Activated CD4-positive, alpha-beta T cell treated with anti-CD3 and anti-CD28 coated beads, Interleukin-2, amount 10 ng/mL, durations not matched to agents 7 days and 5 days (primary cell): ENCODE measurements around the gene CAP1. TPM values are rescaled to one million over a fixed set of nuclear protein-coding genes. Genes with fewer than 3 reads are reported as not detected.
"Not testable (repeated sequence)": the region's sequence is repeated elsewhere in the genome, so short reads cannot be mapped to it uniquely, and the experiment has no call there.

Experiments used
- CTCF ChIA-PET: fragments of 350-600 bp; sonication (Branson Sonifier 250); formaldehyde crosslinking; loops from one replicate; lab custom pipeline; 2021; ENCODE audit warnings: antibody characterized with exemption; lab: Charles Lee
- POLR2A ChIA-PET: fragments of 350-600 bp; sonication (Branson Sonifier 250); formaldehyde crosslinking; loops from one replicate; lab custom pipeline; 2021; ENCODE audit warnings: antibody characterized with exemption; lab: Charles Lee
- DNase-seq: peaks from one replicate; pipeline ENCODE4 v3.0.0-alpha.2; 2020
- H3K27ac Mint-ChIP-seq: one replicate; pipeline ENCODE4 v1.8.0; 2021; ENCODE audit warnings: mild to moderate bottlenecking, moderate library complexity, mixed read lengths
- H3K27me3 Mint-ChIP-seq: one replicate; pipeline ENCODE4 v1.8.0; 2021; ENCODE audit warnings: mixed read lengths
- H3K36me3 Mint-ChIP-seq: one replicate; pipeline ENCODE4 v1.8.0; 2021; ENCODE audit warnings: low read depth, mixed read lengths
- H3K4me1 Mint-ChIP-seq: one replicate; pipeline ENCODE4 v1.8.0; 2021; ENCODE audit warnings: mixed read lengths
- H3K4me3 Mint-ChIP-seq: one replicate; pipeline ENCODE4 v1.8.0; 2021; ENCODE audit warnings: mild to moderate bottlenecking, moderate library complexity, mixed read lengths
- H3K9me3 Mint-ChIP-seq: one replicate; pipeline ENCODE4 v1.8.0; 2021; ENCODE audit warnings: mixed read lengths
- total RNA-seq, 2 experiments: library from RNA; stranded (reverse); gene quantifications; one replicate each; pipeline ENCODE4 v1.2.3, GENCODE V29; 2021

The CAP1 gene
- total RNA-seq, 2 experiments from 2014 or later: 740 to 752 TPM

DNA sequence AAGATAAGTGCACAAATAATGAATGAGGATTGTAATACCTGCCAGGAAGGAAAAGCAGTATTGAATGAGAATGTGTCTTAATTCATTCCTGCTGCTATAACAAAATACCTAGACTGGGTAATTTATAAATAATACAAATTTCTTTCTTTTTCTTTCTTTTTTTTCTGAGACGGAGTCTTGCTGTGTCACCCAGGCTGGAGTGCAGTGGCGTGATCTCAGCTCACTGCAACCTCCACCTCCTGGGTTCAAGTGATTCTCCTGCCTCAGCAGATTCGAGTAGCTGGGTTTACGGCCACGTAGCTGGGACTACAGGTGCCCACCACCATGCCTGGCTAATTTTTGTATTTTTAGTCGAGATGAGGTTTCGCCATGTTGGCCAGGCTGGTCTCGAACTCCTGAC is 3.3 kb upstream of the CAP1 start:
- H3K9me3 Mint-ChIP-seq, H3K4me3 Mint-ChIP-seq, H3K27me3 Mint-ChIP-seq, DNase-seq, POLR2A ChIA-PET, H3K27ac Mint-ChIP-seq, CTCF ChIA-PET: not testable (repeated sequence)
- peaks cover 59% of the 10 kb centered on the region for H3K4me1 Mint-ChIP-seq
- peaks cover 16% of the 10 kb centered on the region for H3K36me3 Mint-ChIP-seq

DNA sequence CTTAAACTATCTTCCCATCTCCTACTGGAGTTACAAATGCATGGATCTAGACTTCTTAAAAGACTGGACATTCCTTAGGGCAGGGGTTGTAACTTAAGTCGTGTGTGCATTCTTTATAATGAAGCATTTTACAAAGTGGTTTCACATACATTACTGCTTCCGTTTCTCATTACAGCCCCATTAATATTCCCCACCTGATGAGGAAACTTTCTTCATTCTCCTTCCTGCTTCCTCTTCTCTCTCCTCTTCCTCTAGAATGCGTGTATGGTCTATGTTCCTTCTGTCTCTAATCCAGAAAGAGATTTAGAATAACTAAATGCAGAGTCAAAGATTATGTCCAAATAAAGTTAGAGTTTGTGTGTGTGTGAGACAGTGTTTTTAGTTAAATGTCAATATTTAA is 1.8 kb upstream of the CAP1 start:
- Mint-ChIP-seq H3K36me3 (peaks cover 24% of the 10 kb centered on the region), H3K27ac (peak overlapping the region; percentile 100), H3K4me3 (peak overlapping the region; percentile 91), H3K4me1 (peaks cover 64% of the 10 kb centered on the region), H3K9me3 (no peaks in the 10 kb centered on the region), H3K27me3 (no peaks in the 10 kb centered on the region)
- ChIA-PET CTCF (interaction anchor here (1.1 kb wide), 1 partner anchor 52 kb away, joined by 3 read pairs; no protein-coding TSS in a partner anchor), POLR2A (no interaction called here)
- DNase-seq: no peak

DNA sequence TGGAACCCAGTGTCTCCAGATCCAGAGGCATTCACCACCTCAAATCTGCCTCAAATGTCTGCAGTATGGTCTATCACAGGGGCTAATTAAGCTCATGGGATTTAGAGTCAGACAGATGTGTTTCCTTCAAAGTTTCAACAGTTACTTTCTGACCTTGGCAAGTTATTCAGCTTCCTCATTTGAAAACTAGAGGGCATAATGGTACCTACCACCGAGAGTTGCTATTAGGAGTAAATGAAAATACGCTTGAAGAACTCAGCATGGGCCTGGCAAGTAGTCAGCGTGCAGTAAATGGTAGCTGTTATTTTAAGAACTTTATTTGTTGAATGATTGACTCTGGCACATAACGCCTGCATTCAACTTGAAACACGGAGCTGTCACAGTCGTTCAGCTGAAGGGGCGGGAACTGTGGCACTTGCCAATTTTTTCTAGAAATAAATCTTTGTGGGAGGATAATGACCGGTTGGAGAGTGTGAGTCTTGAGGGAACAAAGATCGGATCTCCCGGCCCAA is 1.2 kb upstream of the CAP1 start:
- Mint-ChIP-seq H3K4me1 (peaks cover 65% of the 10 kb centered on the region), H3K27me3 (no peaks in the 10 kb centered on the region), H3K27ac (peak overlapping the region; percentile 100), H3K36me3 (peaks cover 30% of the 10 kb centered on the region), H3K4me3 (peak overlapping the region; percentile 91), H3K9me3 (no peaks in the 10 kb centered on the region)
- ChIA-PET POLR2A (no interaction called here), CTCF (interaction anchor here (0.9 to 1.5 kb wide), 4 partner anchors 10 to 241 kb away, joined by 3 to 8 read pairs (median 3); no protein-coding TSS in a partner anchor)
- peak; percentile 68 for DNase-seq

DNA sequence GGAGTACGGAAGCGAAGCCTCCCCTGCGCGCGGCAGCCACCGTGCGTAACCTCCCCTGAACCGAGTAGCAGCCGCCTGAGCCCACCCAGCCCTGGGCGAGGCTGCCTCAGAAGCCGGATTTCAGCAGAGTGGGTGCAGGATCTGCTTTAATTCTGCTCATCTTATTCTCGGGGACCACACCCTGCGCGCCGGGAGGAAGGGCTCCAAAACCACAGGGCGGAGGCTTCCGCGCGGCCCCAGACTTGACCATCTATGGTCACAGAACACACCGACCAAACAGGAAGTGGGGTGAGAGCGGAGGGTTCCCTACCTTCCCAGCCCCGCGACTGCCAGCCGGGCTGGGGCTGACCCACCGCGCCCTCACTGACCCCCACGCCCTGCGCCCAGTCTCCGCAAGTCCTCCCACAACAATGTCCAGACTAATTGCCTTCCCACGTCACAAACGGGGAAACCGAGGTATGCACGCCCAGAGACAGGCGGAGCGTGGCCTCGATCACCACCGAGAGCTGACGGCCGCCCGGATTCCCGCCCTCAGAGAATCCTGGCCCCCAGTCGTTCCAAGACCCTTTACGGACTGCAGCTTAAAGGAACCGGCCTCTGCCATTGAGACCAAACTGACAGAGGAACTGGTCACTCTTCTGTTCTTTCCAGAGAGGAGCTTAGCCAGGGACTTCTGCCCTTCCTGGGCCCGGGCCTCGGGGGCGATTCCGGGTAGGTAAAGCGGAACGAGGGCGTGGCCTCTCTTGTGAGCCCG is 595 bp upstream of the CAP1 start:
- H3K4me1 Mint-ChIP-seq: peaks cover 62% of the 10 kb centered on the region
- peaks cover 36% of the 10 kb centered on the region for H3K36me3 Mint-ChIP-seq
- H3K27ac Mint-ChIP-seq: peak overlapping the region; percentile 100
- peak overlapping the region; percentile 91 for H3K4me3 Mint-ChIP-seq
- ChIA-PET POLR2A (no interaction called here), CTCF (interaction anchor here (0.9 to 1.5 kb wide), 4 partner anchors 9 to 241 kb away, joined by 3 to 8 read pairs (median 3); no protein-coding TSS in a partner anchor)
- peak; percentile 83 for DNase-seq
- no peaks in the 10 kb centered on the region for H3K27me3 Mint-ChIP-seq
- no peaks in the 10 kb centered on the region for H3K9me3 Mint-ChIP-seq

DNA sequence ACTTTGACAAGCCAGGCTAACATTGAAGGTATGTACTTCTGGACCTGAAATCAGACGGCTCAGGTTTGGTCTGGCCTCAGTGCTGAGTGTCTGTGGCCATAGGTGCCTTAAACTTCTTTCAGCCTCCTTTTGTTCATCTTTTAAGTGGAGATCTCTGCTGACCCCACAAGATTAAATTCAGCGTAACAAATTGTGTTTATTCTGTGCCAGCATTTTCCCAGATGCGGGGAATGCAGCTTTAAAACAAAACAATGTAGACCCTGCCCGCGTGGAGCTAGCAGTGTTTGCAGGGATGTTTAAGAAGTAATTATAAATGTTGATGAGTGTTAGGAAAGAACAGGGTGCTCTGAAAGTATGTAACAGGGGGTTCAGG is 923 bp downstream of the CAP1 start:
- POLR2A ChIA-PET: interaction anchor here (0.6 kb wide), 1 partner anchor 649 kb away, joined by 3 read pairs; no protein-coding TSS in a partner anchor
- Mint-ChIP-seq H3K9me3 (no peaks in the 10 kb centered on the region), H3K27me3 (no peaks in the 10 kb centered on the region), H3K36me3 (peaks cover 49% of the 10 kb centered on the region), H3K4me3 (peak overlapping the region; percentile 91), H3K27ac (peak overlapping the region; percentile 100), H3K4me1 (peaks cover 68% of the 10 kb centered on the region)
- DNase-seq: no peak
- CTCF ChIA-PET: no interaction called here

DNA sequence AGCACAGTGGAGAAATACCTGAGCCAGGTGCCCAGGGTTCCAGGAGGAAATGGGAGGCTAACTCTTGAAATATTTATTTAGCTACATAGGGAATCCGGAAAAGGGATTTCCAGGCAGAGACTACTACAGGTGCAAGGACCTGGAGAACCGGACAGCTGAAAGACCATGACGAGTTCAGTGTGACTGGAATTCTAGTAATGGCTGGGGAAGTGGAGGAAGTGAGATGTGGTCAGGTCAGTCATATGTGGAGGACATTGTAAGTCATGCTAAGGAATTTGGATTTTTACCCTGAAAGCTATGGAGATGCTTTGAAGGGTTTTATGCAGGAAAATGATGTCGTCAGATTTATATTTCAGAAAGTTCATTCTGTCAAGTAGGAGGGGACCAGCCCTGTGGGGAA is 1.8 kb downstream of the CAP1 start:
- Mint-ChIP-seq H3K4me3 (peak overlapping the region; percentile 91), H3K4me1 (peaks cover 65% of the 10 kb centered on the region), H3K36me3 (peaks cover 53% of the 10 kb centered on the region), H3K9me3 (no peaks in the 10 kb centered on the region), H3K27ac (peak overlapping the region; percentile 100), H3K27me3 (no peaks in the 10 kb centered on the region)
- DNase-seq: no peak
- CTCF ChIA-PET: no interaction called here
- POLR2A ChIA-PET: interaction anchor here (0.5 to 0.6 kb wide), 3 partner anchors 26 to 87 kb away, joined by 3 read pairs; partner anchors contain the start of gene MFSD2A

DNA sequence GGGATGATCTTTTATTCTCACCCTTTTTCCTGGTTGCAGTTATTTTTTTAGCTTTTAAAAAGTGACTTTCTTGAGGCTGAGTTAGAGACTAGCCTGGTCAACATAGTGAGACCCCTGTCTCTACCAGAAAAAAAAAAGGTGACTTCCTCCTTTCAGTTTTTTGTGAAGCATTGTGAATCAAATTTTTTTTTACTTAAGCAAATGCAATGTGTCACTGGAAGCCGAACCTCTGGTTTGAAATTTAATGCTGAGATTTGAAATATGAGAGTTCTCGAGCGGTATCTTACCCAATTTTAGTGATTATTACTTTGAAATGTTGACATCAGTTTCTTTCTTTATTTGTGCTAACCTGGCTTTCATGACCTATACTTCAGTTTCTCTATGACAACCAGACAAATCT is 3.6 kb downstream of the CAP1 start:
- POLR2A ChIA-PET: no interaction called here
- H3K4me3 Mint-ChIP-seq: peak overlapping the region; percentile 91
- peaks cover 68% of the 10 kb centered on the region for H3K4me1 Mint-ChIP-seq
- no peaks in the 10 kb centered on the region for H3K27me3 Mint-ChIP-seq
- H3K36me3 Mint-ChIP-seq: peaks cover 61% of the 10 kb centered on the region
- H3K9me3 Mint-ChIP-seq: no peaks in the 10 kb centered on the region
- H3K27ac Mint-ChIP-seq: peak overlapping the region; percentile 48
- no peak for DNase-seq
- CTCF ChIA-PET: interaction anchor here (0.6 to 1.1 kb wide), 3 partner anchors 12 to 55 kb away, joined by 3 to 5 read pairs (median 3); no protein-coding TSS in a partner anchor

DNA sequence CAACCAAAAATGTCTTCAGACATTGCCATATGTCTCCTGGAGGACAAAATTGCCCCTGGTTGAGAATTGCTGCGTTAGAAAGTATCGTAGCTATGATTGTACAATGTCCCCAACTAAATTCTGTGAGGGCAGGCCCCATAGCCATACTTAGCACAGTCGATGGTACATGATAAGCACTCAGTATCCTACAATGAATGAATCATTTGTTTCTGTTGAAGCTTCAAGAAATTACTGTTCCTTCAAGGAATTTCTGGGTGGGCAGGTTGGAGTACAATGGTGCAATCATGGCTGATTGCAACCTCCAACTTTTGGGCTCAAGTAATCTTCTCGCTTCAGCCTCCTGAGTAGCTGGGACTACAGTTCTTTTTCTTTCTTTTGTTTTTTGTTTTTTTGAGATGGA is 4.7 kb downstream of the CAP1 start:
- H3K9me3 Mint-ChIP-seq: no peaks in the 10 kb centered on the region
- peaks cover 72% of the 10 kb centered on the region for H3K4me1 Mint-ChIP-seq
- H3K4me3 Mint-ChIP-seq: peak overlapping the region; percentile 63
- H3K27me3 Mint-ChIP-seq: no peaks in the 10 kb centered on the region
- peaks cover 72% of the 10 kb centered on the region for H3K36me3 Mint-ChIP-seq
- ChIA-PET CTCF (interaction anchor here (0.7 to 1.1 kb wide), 2 partner anchors 14 to 15 kb away, joined by 3 to 4 read pairs; no protein-coding TSS in a partner anchor), POLR2A (interaction anchor here (0.7 kb wide), 1 partner anchor 108 kb away, joined by 3 read pairs; no protein-coding TSS in a partner anchor)
- no peak for DNase-seq
- peak overlapping the region; percentile 69 for H3K27ac Mint-ChIP-seq

DNA sequence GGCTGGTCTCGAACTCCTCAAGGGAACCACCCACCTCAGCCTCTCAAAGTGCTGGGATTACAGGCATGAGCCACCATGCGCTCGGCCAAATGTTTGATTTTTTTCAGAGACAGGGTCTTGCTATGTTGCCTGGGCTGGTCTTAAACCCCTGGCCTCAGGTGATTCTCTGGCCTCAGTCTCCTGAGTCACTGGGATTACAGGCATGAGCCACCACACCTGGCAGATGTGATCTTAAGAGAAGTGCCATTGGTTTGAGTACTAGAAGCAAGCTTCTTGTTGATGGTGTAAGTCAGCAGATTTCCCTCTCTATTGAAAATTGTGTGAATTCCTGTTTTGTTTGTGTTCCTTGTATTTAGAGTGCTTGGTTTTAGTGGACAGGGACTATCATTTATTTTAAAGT is 5.2 kb downstream of the CAP1 start:
- H3K27ac Mint-ChIP-seq: peak overlapping the region; percentile 69

DNA sequence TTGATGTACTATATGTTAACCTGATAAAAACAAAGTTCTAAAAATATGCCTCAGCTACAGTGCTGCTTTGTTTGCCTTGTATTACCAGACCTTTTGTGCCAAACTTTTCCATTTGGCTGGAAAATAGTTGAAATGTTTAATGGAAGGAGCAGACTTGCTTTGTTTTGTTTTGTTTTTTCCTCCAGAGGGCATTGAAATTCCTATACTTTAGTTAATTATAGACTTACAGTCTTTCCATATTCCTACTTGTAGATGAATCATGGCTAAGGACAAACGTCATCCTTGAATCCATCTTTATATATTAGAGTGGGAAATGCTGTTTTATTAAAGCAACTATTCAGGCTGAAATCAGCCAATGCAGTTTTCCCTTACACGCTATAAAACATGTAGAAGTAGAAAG is 6.7 kb downstream of the CAP1 start:
- Mint-ChIP-seq H3K27me3 (no peaks in the 10 kb centered on the region), H3K9me3 (no peaks in the 10 kb centered on the region), H3K4me3 (peak overlapping the region; percentile 39), H3K4me1 (peaks cover 80% of the 10 kb centered on the region), H3K36me3 (peaks cover 69% of the 10 kb centered on the region), H3K27ac (peak overlapping the region; percentile 72)
- ChIA-PET CTCF (no interaction called here), POLR2A (interaction anchor here (0.6 kb wide), 1 partner anchor 175 kb away, joined by 3 read pairs; no protein-coding TSS in a partner anchor)
- DNase-seq: no peak

More for the DNA sequence above, 5.2 kb downstream of the CAP1 start:
- POLR2A ChIA-PET: interaction anchor here (0.7 kb wide), 1 partner anchor 107 kb away, joined by 3 read pairs; no protein-coding TSS in a partner anchor
- peaks cover 74% of the 10 kb centered on the region for H3K36me3 Mint-ChIP-seq
- peak overlapping the region; percentile 63 for H3K4me3 Mint-ChIP-seq
- peaks cover 75% of the 10 kb centered on the region for H3K4me1 Mint-ChIP-seq
- H3K27me3 Mint-ChIP-seq: no peaks in the 10 kb centered on the region
- CTCF ChIA-PET: no interaction called here
- no peaks in the 10 kb centered on the region for H3K9me3 Mint-ChIP-seq
- no peak for DNase-seq

DNA sequence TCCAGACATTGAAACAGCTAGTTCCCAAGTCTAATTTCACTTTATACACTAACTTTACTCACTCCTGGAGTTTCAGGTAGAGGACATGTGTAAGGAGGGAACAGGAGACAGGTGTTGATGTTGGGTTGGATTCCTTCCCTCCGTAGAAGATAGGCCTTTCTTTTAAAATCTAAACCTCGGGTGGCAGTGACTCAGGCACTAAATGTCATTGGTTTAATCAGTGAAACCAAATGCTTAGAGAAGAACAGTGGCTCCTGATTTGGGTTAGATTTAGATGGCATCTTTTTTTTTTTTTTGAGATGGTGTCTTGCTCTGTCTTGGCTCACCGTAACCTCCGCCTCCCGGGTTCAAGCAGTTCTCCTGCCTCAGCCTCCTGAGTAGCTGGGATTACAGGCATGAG is 7.2 kb downstream of the CAP1 start:
- ChIA-PET POLR2A (no interaction called here), CTCF (no interaction called here)
- Mint-ChIP-seq H3K27ac (peak overlapping the region; percentile 72), H3K4me3 (peak overlapping the region; percentile 39), H3K36me3 (peaks cover 66% of the 10 kb centered on the region), H3K9me3 (no peaks in the 10 kb centered on the region), H3K27me3 (no peaks in the 10 kb centered on the region), H3K4me1 (peaks cover 77% of the 10 kb centered on the region)
- no peak for DNase-seq

DNA sequence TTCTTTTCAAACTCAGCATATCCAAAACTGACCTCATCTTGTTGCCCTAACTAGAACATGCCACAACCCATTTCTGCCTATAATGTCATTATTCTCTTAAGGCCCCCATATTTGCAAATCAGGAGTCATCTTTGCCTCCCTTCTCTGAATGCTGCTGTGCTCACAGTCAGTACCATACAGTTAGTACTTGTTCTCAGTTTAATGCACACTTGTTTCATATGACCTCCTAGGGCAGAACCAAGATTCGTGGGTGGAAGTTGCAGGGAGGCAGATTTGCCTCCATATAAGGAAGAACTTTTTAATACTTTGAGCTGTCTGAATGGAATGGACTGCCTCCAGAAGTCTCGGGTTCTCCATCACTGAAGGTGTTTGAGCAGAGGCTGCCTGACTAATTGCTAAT is 9.2 kb downstream of the CAP1 start:
- Mint-ChIP-seq H3K27ac (peak overlapping the region; percentile 80), H3K9me3 (no peaks in the 10 kb centered on the region), H3K4me1 (peaks cover 77% of the 10 kb centered on the region), H3K4me3 (peak overlapping the region; percentile 29), H3K36me3 (peaks cover 65% of the 10 kb centered on the region), H3K27me3 (no peaks in the 10 kb centered on the region)
- ChIA-PET POLR2A (no interaction called here), CTCF (interaction anchor here (1.2 to 2.0 kb wide), 4 partner anchors 8 to 250 kb away, joined by 3 to 8 read pairs (median 5); partner anchors contain the start of gene CAP1)
- DNase-seq: no peak

DNA sequence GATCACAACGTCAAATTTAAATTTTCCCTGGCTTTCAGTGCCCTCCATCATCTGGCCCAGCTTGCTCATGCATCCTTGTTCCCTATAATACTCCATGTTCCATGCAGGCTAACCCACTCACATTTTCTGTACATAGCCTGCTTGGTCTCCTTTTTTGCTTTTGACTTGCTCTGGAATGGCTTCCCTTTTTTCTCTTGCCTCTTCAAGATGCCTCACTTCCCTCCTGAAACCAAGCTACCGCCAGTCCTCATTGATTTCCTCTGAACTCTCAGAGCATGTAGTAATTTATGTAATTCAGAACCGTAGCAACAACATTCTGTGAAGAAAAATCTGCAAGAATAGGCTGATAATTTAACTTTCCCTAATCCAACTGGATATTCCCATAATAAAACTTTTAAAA is 10.3 kb downstream of the CAP1 start:
- Mint-ChIP-seq H3K9me3 (no peaks in the 10 kb centered on the region), H3K27me3 (no peaks in the 10 kb centered on the region), H3K4me3 (no peak overlapping the region), H3K4me1 (peaks cover 73% of the 10 kb centered on the region), H3K36me3 (peaks cover 63% of the 10 kb centered on the region), H3K27ac (peak overlapping the region; percentile 67)
- ChIA-PET CTCF (interaction anchor here (0.8 to 1.4 kb wide), 4 partner anchors 11 to 288 kb away, joined by 3 to 5 read pairs (median 4); no protein-coding TSS in a partner anchor), POLR2A (no interaction called here)
- no peak for DNase-seq
